Effector memory CD4-positive, alpha-beta T cell (primary cell): ENCODE data around the gene KCNK10.

Experiments used
- DNase-seq, 3 donors: peaks; one replicate each; pipeline ENCODE4 v3.0.0-alpha.2; 2020
- H3K27ac ChIP-seq: 2 replicates; pipeline ENCODE4 v1.7.0; 2013; ENCODE audit warnings: mild to moderate bottlenecking, low read length, moderate library complexity; ENCODE audit not compliant: insufficient read depth, poor library complexity, severe bottlenecking
- H3K27me3 ChIP-seq: replicated peaks from 2 replicates; pipeline ENCODE4 v1.7.0; 2013; ENCODE audit warnings: mild to moderate bottlenecking, low read length; ENCODE audit not compliant: insufficient read depth, control insufficient read depth, poor library complexity, severe bottlenecking
- H3K36me3 ChIP-seq: 2 replicates; pipeline ENCODE4 v1.7.0; 2013; ENCODE audit warnings: mild to moderate bottlenecking, low read length, moderate library complexity; ENCODE audit not compliant: control insufficient read depth, insufficient read depth
- H3K4me1 ChIP-seq: 2 replicates; pipeline ENCODE4 v1.7.0; 2013; ENCODE audit warnings: low read length, mild to moderate bottlenecking; ENCODE audit not compliant: control insufficient read depth, insufficient read depth, poor library complexity, severe bottlenecking
- H3K4me3 ChIP-seq: 2 replicates; pipeline ENCODE4 v1.7.0; 2013; ENCODE audit warnings: low read length, low read depth, mild to moderate bottlenecking; ENCODE audit not compliant: insufficient read depth, poor library complexity, severe bottlenecking
- H3K9me3 ChIP-seq: 2 replicates; pipeline ENCODE4 v1.7.0; 2013; ENCODE audit warnings: mild to moderate bottlenecking, low read length, moderate library complexity; ENCODE audit not compliant: control insufficient read depth

KCNK10 gene

DNA sequence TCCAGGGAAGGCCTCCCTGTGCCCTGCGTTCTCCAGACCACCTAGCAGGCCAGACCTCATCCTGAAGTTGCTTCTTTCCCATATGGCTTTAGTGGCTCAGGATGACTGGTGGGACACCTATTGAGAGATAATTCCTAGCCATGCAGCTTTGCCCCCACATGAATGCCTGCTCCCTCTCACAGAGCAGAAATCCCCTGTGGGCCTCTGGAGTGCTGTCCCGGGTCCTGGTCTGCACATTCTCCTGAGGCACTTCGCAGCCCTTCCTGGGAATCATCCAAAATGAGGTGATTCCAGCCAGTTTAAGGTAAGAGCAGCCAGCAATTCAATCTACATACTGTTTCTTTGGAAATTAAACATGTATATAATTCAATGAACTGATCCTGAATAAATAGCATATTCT lies 182.2 kb downstream of the KCNK10 start:
- Histone ChIP-seq H3K4me3 (no peak overlapping the region), H3K27ac (no peak overlapping the region), H3K9me3 (no peaks in the 10 kb centered on the region), H3K27me3 (no peaks in the 10 kb centered on the region), H3K4me1 (no peaks in the 10 kb centered on the region), H3K36me3 (no peaks in the 10 kb centered on the region)
- DNase-seq: no peak

GRCh38 chr14:88137327-88137726 lies 185.7 kb downstream of the KCNK10 start:
- Histone ChIP-seq H3K4me3 (no peak overlapping the region), H3K27ac (no peak overlapping the region), H3K4me1 (no peaks in the 10 kb centered on the region), H3K27me3 (no peaks in the 10 kb centered on the region), H3K9me3 (peaks cover 4% of the 10 kb centered on the region), H3K36me3 (no peaks in the 10 kb centered on the region)
- DNase-seq: no peak
